GM19240 (cell line): ENCODE measurements around the gene AP3D1.
"Not testable (repeated sequence)": the region's sequence is repeated elsewhere in the genome, so short reads cannot be mapped to it uniquely, and the experiment has no call there.

ENCODE experiments used
- DNase-seq: peaks from one replicate; pipeline ENCODE4 v3.0.0; 2011; ENCODE audit warnings: low spot score; ENCODE audit not compliant: insufficient read length

The AP3D1 gene

GRCh38 chr19:2086695-2087620, 64.4 kb downstream of the AP3D1 start:
- DNase-seq, result not testable (repeated sequence)

GRCh38 chr19:2084993-2085720, 66.2 kb downstream of the AP3D1 start:
- peak; percentile 88 for DNase-seq

GRCh38 chr19:2083174-2083854, 68.1 kb downstream of the AP3D1 start:
- DNase-seq, result peak; percentile 58

- no peak for DNase-seq
Observed at GRCh38 chr19:2081873-2082810, 69.2 kb downstream of the AP3D1 start.

GRCh38 chr19:2080336-2080988, 70.9 kb downstream of the AP3D1 start:
- no peak for DNase-seq

GRCh38 chr19:2079865-2080301, 71.5 kb downstream of the AP3D1 start:
- no peak for DNase-seq

GRCh38 chr19:2079076-2079864, 72.1 kb downstream of the AP3D1 start:
- DNase-seq, result no peak

GRCh38 chr19:2077833-2078619, 73.3 kb downstream of the AP3D1 start:
- no peak for DNase-seq

GRCh38 chr19:2077398-2077797, 74.0 kb downstream of the AP3D1 start:
- DNase-seq, result no peak

- DNase-seq, result no peak
Observed at GRCh38 chr19:2076526-2076944, 74.8 kb downstream of the AP3D1 start.

- no peak for DNase-seq
Observed at GRCh38 chr19:2072757-2073551, 78.4 kb downstream of the AP3D1 start.

GRCh38 chr19:2070986-2071673, 80.2 kb downstream of the AP3D1 start:
- DNase-seq, result no peak

GRCh38 chr19:2070436-2070827, 80.9 kb downstream of the AP3D1 start:
- no peak for DNase-seq

- DNase-seq, result no peak
Observed at GRCh38 chr19:2064788-2065524, 86.4 kb downstream of the AP3D1 start.

- no peak for DNase-seq
Observed at GRCh38 chr19:2064395-2064787, 87.0 kb downstream of the AP3D1 start.

- DNase-seq, result no peak
Observed at GRCh38 chr19:2063824-2064223, 87.5 kb downstream of the AP3D1 start.
